Measurements from ENCODE around the gene AUH. TPM values are rescaled to one million over a fixed set of nuclear protein-coding genes. Genes with fewer than 3 reads are reported as not detected.
"Not testable (repeated sequence)": the region's sequence is repeated elsewhere in the genome, so short reads cannot be mapped to it uniquely, and the experiment has no call there.

AUH gene
- total and polyA plus RNA-seq, 2 experiments from 2014 or later, result 9.9 to 18.3 TPM

- Histone ChIP-seq H3K27me3 (replicated peaks; ENCODE audit: insufficient read depth) (no peaks in the 10 kb centered on the region), H2AFZ (no peak overlapping the region), H3K36me3 (ENCODE audit: low read depth) (no peaks in the 10 kb centered on the region), H3K9me2 (ENCODE audit: insufficient read depth) (no peaks in the 10 kb centered on the region), H3K4me3 (no peak overlapping the region), H3K9me3 (ENCODE audit: low read depth) (no peaks in the 10 kb centered on the region), H4K20me1 (ENCODE audit: insufficient read depth) (no peaks in the 10 kb centered on the region), H3K79me2 (ENCODE audit: insufficient read depth) (no peaks in the 10 kb centered on the region), H3K9ac (no peak overlapping the region), H3K4me1 (ENCODE audit: insufficient read depth) (peaks cover 8% of the 10 kb centered on the region), H3K4me2 (ENCODE audit: unreplicated experiment) (no peak overlapping the region), H3K27ac (no peak overlapping the region), H3F3A (ENCODE audit: insufficient read depth) (no peaks in the 10 kb centered on the region; the same call in none of the 2 replicates)
- in situ Hi-C loops (cut with MboI), result no loop called here
- DNase-seq, result no peak
- TF ChIP-seq EZH2phosphoT487 (IDR thresholded peaks at IDR 0.05; ENCODE audit: insufficient read depth, low read depth) (no peak), EZH2 (IDR thresholded peaks at IDR 0.05; ENCODE audit: insufficient read depth, poor library complexity, severe bottlenecking) (no peak)
Observed at GRCh38 chr9:91383577-91383976, 21.9 kb upstream of the AUH start.

- in situ Hi-C loops (cut with MboI), result no loop called here
- Histone ChIP-seq H3K4me2 (ENCODE audit: unreplicated experiment) (no peak overlapping the region), H3K27me3 (replicated peaks; ENCODE audit: insufficient read depth) (no peaks in the 10 kb centered on the region)
Observed at GRCh38 chr9:91382298-91382697, 20.6 kb upstream of the AUH start.

GRCh38 chr9:91379426-91379825, 17.7 kb upstream of the AUH start:
- no peak overlapping the region for H3K27ac ChIP-seq

More at GRCh38 chr9:91382298-91382697, 20.6 kb upstream of the AUH start:
- peaks cover 11% of the 10 kb centered on the region for H3K4me1 ChIP-seq (ENCODE audit: insufficient read depth)
- WGBS, 2 experiments (ENCODE audit: low coverage in 1 of 2, low lambda C conversion rate in 2 of 2, missing lambda C conversion rate in 2 of 2), result 88 to 94% methylated on average over 4 of the region's 4 CpGs
- H4K20me1 ChIP-seq (ENCODE audit: insufficient read depth), result no peaks in the 10 kb centered on the region
- no peak overlapping the region for H3K27ac ChIP-seq
- peaks cover 4% of the 10 kb centered on the region for H3F3A ChIP-seq (ENCODE audit: insufficient read depth)
- DNase-seq, result no peak
- H3K9ac ChIP-seq, result no peak overlapping the region
- H2AFZ ChIP-seq, result no peak overlapping the region
- no peaks in the 10 kb centered on the region for H3K9me2 ChIP-seq (ENCODE audit: insufficient read depth)
- no peaks in the 10 kb centered on the region for H3K9me3 ChIP-seq (ENCODE audit: low read depth)
- no peak overlapping the region for H3K4me3 ChIP-seq
- H3K79me2 ChIP-seq (ENCODE audit: insufficient read depth), result no peaks in the 10 kb centered on the region
- H3K36me3 ChIP-seq (ENCODE audit: low read depth), result no peaks in the 10 kb centered on the region
- TF ChIP-seq EZH2 (IDR thresholded peaks at IDR 0.05; ENCODE audit: insufficient read depth, poor library complexity, severe bottlenecking) (no peak), EZH2phosphoT487 (IDR thresholded peaks at IDR 0.05; ENCODE audit: insufficient read depth, low read depth) (no peak)

GRCh38 chr9:91378695-91379127, 17.0 kb upstream of the AUH start:
- Histone ChIP-seq H3K4me3 (no peak overlapping the region), H4K20me1 (ENCODE audit: insufficient read depth) (no peaks in the 10 kb centered on the region), H3K9ac (no peak overlapping the region), H3K4me1 (ENCODE audit: insufficient read depth) (peaks cover 22% of the 10 kb centered on the region), H3K9me3 (ENCODE audit: low read depth) (no peaks in the 10 kb centered on the region), H3K27me3 (replicated peaks; ENCODE audit: insufficient read depth) (no peaks in the 10 kb centered on the region), H2AFZ (no peak overlapping the region), H3K36me3 (ENCODE audit: low read depth) (no peaks in the 10 kb centered on the region), H3F3A (ENCODE audit: insufficient read depth) (peaks cover 4% of the 10 kb centered on the region), H3K9me2 (ENCODE audit: insufficient read depth) (no peaks in the 10 kb centered on the region), H3K4me2 (ENCODE audit: unreplicated experiment) (no peak overlapping the region), H3K79me2 (ENCODE audit: insufficient read depth) (no peaks in the 10 kb centered on the region), H3K27ac (no peak overlapping the region)
- DNase-seq, result peak; percentile 53
- 51 to 53% methylated on average over 2 of the region's 2 CpGs for WGBS, 2 experiments (ENCODE audit: low coverage in 1 of 2, low lambda C conversion rate in 2 of 2, missing lambda C conversion rate in 2 of 2)
- in situ Hi-C loops (cut with MboI), result no loop called here
- TF ChIP-seq EZH2 (IDR thresholded peaks at IDR 0.05; ENCODE audit: insufficient read depth, poor library complexity, severe bottlenecking) (no peak), EZH2phosphoT487 (IDR thresholded peaks at IDR 0.05; ENCODE audit: insufficient read depth, low read depth) (no peak)

More at GRCh38 chr9:91379426-91379825, 17.7 kb upstream of the AUH start:
- Histone ChIP-seq H3K79me2 (ENCODE audit: insufficient read depth) (no peaks in the 10 kb centered on the region), H3K36me3 (ENCODE audit: low read depth) (no peaks in the 10 kb centered on the region), H3K9me3 (ENCODE audit: low read depth) (no peaks in the 10 kb centered on the region), H2AFZ (no peak overlapping the region), H3K4me3 (no peak overlapping the region), H3K9me2 (ENCODE audit: insufficient read depth) (no peaks in the 10 kb centered on the region), H3K4me2 (ENCODE audit: unreplicated experiment) (no peak overlapping the region), H3F3A (ENCODE audit: insufficient read depth) (peaks cover 4% of the 10 kb centered on the region), H3K27me3 (replicated peaks; ENCODE audit: insufficient read depth) (no peaks in the 10 kb centered on the region), H3K4me1 (ENCODE audit: insufficient read depth) (peaks cover 22% of the 10 kb centered on the region), H3K9ac (no peak overlapping the region), H4K20me1 (ENCODE audit: insufficient read depth) (no peaks in the 10 kb centered on the region)
- TF ChIP-seq EZH2 (IDR thresholded peaks at IDR 0.05; ENCODE audit: insufficient read depth, poor library complexity, severe bottlenecking) (no peak), EZH2phosphoT487 (IDR thresholded peaks at IDR 0.05; ENCODE audit: insufficient read depth, low read depth) (no peak)
- no peak for DNase-seq
- 61% methylated on average over 3 of the region's 3 CpGs for WGBS, 2 experiments (ENCODE audit: low coverage in 1 of 2, low lambda C conversion rate in 2 of 2, missing lambda C conversion rate in 2 of 2)
- in situ Hi-C loops (cut with MboI), result no loop called here

GRCh38 chr9:91378054-91378453, 16.3 kb upstream of the AUH start:
- H3K9ac ChIP-seq, DNase-seq: not testable (repeated sequence)

More at GRCh38 chr9:91378054-91378453, 16.3 kb upstream of the AUH start:
- H3K9me3 ChIP-seq (ENCODE audit: low read depth); H2AFZ ChIP-seq; H3K27me3 ChIP-seq (replicated peaks; ENCODE audit: insufficient read depth); in situ Hi-C loops (cut with MboI); H3K9me2 ChIP-seq (ENCODE audit: insufficient read depth); H3K4me3 ChIP-seq; H3K79me2 ChIP-seq (ENCODE audit: insufficient read depth); H3K27ac ChIP-seq; H4K20me1 ChIP-seq (ENCODE audit: insufficient read depth); H3K4me2 ChIP-seq (ENCODE audit: unreplicated experiment); H3K36me3 ChIP-seq (ENCODE audit: low read depth); H3F3A ChIP-seq (ENCODE audit: insufficient read depth): not testable (repeated sequence)
- peaks cover 22% of the 10 kb centered on the region for H3K4me1 ChIP-seq (ENCODE audit: insufficient read depth)
- WGBS, 2 experiments (ENCODE audit: low coverage in 1 of 2, low lambda C conversion rate in 2 of 2, missing lambda C conversion rate in 2 of 2), result 98% methylated on average over 3 of the region's 3 CpGs
